GM19468 (cell line): Measurements from ENCODE around the gene L3MBTL4.

Experiments
- ATAC-seq: cut with Tn5 transposase; IDR thresholded peaks from one replicate; pipeline ENCODE4 v1.9.1; 2021; ENCODE audit warnings: mild to moderate bottlenecking, moderate library complexity, moderate number of reproducible peaks; ENCODE audit not compliant: unreplicated experiment; ENCODE audit errors: extremely low read depth

The L3MBTL4 gene

GRCh38 chr18:6368017-6368416 lies 46.7 kb downstream of the L3MBTL4 start:
- no peak for ATAC-seq

- ATAC-seq: no peak
Measured at GRCh38 chr18:6367208-6367607, 47.5 kb downstream of the L3MBTL4 start.

- no peak for ATAC-seq
Measured at GRCh38 chr18:6366776-6367175, 47.9 kb downstream of the L3MBTL4 start.

GRCh38 chr18:6365385-6365784 lies 49.3 kb downstream of the L3MBTL4 start:
- no peak for ATAC-seq

GRCh38 chr18:6363216-6363615 lies 51.5 kb downstream of the L3MBTL4 start:
- ATAC-seq: no peak

GRCh38 chr18:6362559-6363129 lies 52.1 kb downstream of the L3MBTL4 start:
- no peak for ATAC-seq

DNA sequence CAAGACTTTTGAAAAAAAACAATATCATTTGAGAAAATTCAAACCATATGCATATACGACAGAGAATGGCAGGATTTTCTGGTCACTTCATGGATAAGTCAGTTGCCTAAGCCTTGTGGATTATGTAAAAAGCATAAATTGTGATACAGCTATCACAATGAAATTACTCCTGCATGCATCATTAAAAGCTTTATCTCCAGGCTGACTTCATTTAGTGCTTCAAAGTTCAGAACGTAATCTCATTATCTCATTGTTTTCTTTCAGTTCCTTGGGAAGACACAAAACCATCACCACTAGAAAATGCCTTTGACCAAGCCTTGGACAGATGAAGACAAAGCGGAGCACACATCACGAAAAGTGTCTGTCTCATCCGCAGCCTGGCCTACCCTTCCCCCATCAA lies 57.0 kb downstream of the L3MBTL4 start:
- no peak for ATAC-seq

DNA sequence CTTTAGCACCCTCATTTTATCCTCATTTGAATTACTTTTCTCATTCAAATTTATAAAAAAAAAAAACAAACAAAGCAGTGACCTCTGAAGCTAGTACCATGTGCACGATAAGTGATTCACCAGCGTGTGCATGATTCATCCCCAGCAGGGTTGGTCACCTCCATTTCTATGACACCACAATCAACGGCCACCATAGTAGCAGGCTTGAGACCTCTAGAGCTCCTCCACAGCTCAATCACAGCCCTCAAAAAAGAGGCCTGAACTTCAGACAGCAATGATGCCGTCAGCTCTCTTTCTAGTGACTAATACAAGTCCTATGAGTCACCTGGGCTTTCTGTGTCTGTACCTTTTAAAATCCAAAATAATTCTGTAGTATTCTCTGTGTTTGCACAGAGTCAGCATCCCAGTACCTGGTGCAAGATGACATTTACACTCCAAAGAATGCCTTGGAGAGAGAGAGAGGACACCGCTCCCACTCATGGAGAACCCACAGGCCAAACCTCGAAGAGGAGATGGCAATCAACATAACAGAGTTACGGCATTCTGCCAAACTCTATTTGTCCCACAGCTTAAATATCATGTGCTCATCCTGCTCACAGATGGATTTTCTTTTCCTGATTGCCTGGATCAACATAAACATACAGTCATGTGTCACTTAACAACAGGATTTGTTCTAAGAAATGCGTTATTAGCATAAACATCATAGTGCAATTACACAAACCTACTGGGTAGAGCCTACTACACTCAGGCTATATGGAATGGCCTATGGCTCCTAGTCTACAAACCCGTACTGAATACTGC lies 58.7 kb downstream of the L3MBTL4 start:
- no peak for ATAC-seq

DNA sequence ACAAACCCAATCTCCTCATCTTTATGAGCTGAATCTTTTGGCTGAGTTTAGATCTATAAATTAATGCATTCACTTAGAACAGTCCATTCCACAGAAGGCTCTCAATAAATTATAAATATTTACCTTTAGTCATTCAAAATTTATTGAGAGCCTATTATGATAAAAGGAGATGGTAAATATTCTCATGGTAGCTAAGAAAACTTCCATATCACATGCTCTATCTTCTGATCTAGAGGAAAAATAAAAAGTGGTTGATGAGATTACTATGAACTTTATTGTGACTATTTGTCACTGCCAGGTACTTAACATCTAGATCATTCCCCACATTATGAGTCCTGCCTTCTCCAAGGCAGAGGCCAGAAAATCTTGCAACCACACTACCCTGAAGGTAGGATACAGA lies 62.4 kb downstream of the L3MBTL4 start:
- no peak for ATAC-seq

DNA sequence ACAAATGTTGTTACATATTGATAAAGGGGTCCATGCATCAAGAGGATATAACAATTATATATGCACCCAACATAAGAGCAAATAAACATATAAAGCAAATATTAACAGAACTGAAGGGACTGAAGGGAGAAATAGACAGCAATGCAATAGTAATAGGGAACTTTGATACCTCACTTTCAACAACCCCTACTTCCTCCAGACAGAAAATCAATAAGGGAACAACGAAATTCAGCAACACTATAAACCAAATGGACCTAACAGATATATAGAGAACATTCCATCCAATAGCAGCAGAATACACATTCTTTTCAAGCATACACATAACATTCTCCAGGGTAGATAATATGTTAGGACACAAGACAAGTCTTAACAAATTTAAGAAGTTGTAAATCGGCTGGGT lies 71.7 kb downstream of the L3MBTL4 start:
- no peak for ATAC-seq

DNA sequence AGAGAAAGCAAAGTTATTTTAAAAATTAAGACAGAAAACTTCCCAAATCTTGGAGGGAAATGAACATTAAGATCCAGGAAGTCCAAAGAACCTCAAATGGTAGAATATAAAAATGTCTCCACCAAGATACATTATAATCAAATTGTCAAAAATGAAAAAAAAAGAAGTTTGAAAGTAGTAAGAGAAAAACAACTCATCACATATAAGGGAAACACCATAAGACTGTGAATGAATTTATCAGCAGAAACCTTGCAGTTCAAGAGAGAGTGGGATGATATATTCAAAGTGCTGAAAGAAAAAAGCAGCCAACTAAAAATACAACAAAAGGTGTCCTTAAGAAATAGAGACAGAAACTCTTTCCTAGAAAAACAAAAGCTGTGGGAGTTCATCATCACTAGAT lies 73.0 kb downstream of the L3MBTL4 start:
- no peak for ATAC-seq

- ATAC-seq: no peak
Measured at GRCh38 chr18:6341303-6341702, 73.4 kb downstream of the L3MBTL4 start.

GRCh38 chr18:6340121-6340520 lies 74.6 kb downstream of the L3MBTL4 start:
- ATAC-seq: no peak

GRCh38 chr18:6336239-6336638 lies 78.5 kb downstream of the L3MBTL4 start:
- no peak for ATAC-seq

GRCh38 chr18:6333981-6334380 lies 80.7 kb downstream of the L3MBTL4 start:
- ATAC-seq: no peak

- ATAC-seq: no peak
Measured at GRCh38 chr18:6331872-6332271, 82.8 kb downstream of the L3MBTL4 start.

- ATAC-seq: no peak
Measured at GRCh38 chr18:6330786-6331185, 83.9 kb downstream of the L3MBTL4 start.

DNA sequence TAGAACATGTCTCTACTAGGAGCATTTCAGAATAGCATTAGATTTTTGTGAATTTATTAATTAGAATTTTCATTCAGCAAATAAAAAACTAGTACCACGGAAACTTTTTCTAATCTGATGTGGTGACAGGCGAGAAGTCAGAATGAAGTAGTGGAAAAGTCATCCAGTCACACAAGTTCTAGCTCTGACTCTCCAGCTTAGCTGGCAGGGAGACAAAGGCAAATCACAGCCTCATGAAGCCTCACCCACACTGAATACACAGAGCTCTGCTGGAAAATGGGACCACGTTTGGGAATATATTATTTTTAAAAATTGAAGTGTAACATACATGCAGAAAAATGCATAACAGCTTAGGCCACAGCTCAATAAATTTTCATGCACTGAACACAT lies 86.1 kb downstream of the L3MBTL4 start:
- ATAC-seq: no peak

- ATAC-seq: no peak
Measured at GRCh38 chr18:6327895-6328620, 86.7 kb downstream of the L3MBTL4 start.

GRCh38 chr18:6327485-6327884 lies 87.2 kb downstream of the L3MBTL4 start:
- no peak for ATAC-seq

GRCh38 chr18:6326566-6326965 lies 88.1 kb downstream of the L3MBTL4 start:
- ATAC-seq: no peak
